Activated naive CD4-positive, alpha-beta T cell treated with anti-CD3 and anti-CD28 coated beads for 36 hours (primary cell): ENCODE data around the gene SRRD. TPM values are rescaled to one million over a fixed set of nuclear protein-coding genes. Genes with fewer than 3 reads are reported as not detected.
A peak's percentile ranks its signal among the peaks of the same experiment; 100 is the strongest.
"Not testable (repeated sequence)": the region's sequence is repeated elsewhere in the genome, so short reads cannot be mapped to it uniquely, and the experiment has no call there.

Source experiments
- CTCF ChIA-PET: fragments of 350-600 bp; sonication (Branson Sonifier 250); formaldehyde crosslinking; loops from one replicate; lab custom pipeline; 2021; ENCODE audit warnings: antibody characterized with exemption; lab: Charles Lee
- DNase-seq: peaks from one replicate; pipeline ENCODE4 v3.0.0-alpha.2; 2020
- H3K27ac Mint-ChIP-seq: one replicate; pipeline ENCODE4 v1.8.0; 2021; ENCODE audit warnings: mild to moderate bottlenecking, mixed read lengths
- H3K27me3 Mint-ChIP-seq: one replicate; pipeline ENCODE4 v1.8.0; 2021; ENCODE audit warnings: low read depth, mixed read lengths
- H3K36me3 Mint-ChIP-seq: one replicate; pipeline ENCODE4 v1.8.0; 2021; ENCODE audit warnings: low read depth, mixed read lengths
- H3K4me1 Mint-ChIP-seq: one replicate; pipeline ENCODE4 v1.8.0; 2021; ENCODE audit warnings: low read depth, mixed read lengths
- H3K4me3 Mint-ChIP-seq: one replicate; pipeline ENCODE4 v1.8.0; 2021; ENCODE audit warnings: mild to moderate bottlenecking, moderate library complexity, mixed read lengths
- H3K9me3 Mint-ChIP-seq: one replicate; pipeline ENCODE4 v1.8.0; 2021; ENCODE audit warnings: mixed read lengths
- intact Hi-C: fragments of 100-400 bp; cut with micrococcal nuclease; formaldehyde crosslinking; loops from one replicate; pipeline ENCODE4 v1.15.1; 2023
- total RNA-seq, 2 experiments: library from RNA; stranded (reverse); gene quantifications; one replicate each; pipeline ENCODE4 v1.2.3, GENCODE V29; 2021

The SRRD gene
- 10 to 100 TPM; 20.8 to 21.6 TPM for total RNA-seq

DNA sequence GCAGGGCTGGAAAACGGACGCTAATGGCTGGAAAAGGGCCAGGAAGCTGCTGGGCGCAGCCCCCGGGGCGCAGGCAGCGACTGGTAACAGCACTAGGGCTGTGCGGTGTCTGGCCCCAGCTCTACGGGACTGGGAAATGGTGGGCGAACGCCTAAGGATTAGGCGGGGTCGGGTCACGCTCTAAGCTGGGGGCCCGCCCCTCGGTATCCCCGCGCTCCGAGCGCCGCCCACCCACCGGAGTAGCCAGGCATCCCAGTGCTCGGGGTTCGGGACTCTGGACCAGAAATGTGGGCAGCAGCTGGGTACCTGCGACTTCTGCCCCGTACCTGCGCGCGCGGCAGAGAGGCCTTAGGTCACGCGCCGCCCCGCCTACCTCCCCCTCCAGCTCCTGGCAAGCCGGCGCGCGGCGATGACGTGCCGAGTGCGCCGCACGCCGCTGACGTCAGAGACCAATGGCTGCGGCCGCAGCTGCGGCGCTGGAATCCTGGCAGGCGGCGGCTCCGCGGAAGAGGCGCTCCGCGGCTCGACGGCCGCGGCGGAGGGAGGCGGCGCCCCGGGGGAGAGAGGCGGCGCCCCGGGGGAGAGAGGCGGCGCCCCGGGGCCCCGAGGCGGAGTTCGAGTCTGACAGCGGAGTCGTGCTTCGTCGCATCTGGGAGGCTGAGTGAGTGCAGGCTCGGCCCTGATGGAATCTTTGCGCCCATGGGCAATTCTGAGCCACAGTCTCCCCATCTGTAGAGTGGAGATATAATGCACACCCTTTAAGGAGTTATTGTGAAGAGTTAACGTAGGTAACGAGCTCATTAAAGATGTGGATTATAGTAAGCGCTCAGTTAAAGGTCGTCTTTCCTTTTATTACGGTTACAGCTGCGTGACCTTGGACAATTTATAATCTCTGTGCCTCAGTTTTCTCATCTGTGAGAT, at the start of gene SRRD, which contains the start of gene HPS4:
Gene SRRD (plus strand): TSS at position 439 of the 921 bp plus-strand sequence. CDS start 14 bp downstream, at position 453.
Gene HPS4 (minus strand): TSS at position 345 of the 921 bp plus-strand sequence. CDS start 2,021 bp downstream, outside the sequence.
- Mint-ChIP-seq H3K9me3 (no peaks in the 10 kb centered on the region), H3K27ac (peak within 1 kb of the TSS; percentile 84)
- intact Hi-C loops: loop anchor here (1.0 to 5.0 kb wide), 4 partner anchors 29 to 107 kb away; partner anchors contain the start of genes TFIP11 and TPST2

DNA sequence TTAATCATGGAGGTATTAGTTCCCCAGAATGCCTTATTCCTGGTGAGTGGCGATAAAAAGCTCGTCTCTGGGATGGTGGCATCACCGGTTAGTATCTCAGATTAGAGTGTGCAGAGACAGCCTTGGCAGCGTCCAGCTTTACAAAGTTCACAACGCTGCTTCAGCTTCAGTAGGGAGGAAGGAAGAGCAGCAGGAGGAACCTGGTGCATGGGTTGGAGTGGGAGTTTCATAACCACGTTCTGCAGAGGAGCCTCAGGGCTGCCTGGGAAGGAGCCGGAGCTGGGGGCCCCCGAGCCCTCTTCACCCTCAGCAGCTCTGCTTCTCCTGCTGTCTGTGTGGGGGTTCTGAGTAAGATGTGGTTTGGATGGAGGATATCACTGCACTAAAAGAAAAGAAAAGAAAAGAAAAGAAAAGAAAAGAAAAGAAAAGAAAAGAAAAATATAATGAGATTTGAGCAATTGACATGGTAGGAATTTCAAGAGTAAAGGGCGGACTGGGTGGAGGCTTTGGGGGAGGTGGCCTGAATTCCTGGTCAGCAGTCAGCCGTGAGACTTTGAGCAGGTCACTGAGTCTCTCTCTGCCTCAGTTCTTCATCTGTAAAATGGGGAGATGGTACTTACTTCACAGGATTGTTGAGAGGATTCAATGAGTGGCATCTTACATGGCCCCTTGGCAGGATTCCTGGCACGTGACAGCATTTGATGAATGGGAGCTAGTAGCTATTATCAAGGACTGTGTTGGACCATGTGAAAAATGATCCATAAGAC, 48.2 kb upstream of the SRRD start:
- Mint-ChIP-seq H3K27ac (no peak overlapping the region), H3K27me3 (no peaks in the 10 kb centered on the region), H3K36me3 (peaks cover 19% of the 10 kb centered on the region), H3K4me3 (no peak overlapping the region), H3K4me1 (peaks cover 49% of the 10 kb centered on the region), H3K9me3 (no peaks in the 10 kb centered on the region)
- intact Hi-C loops: no loop called here
- no peak for DNase-seq
- CTCF ChIA-PET: interaction anchor here (2.6 kb wide), 1 partner anchor 26 kb away, joined by 8 read pairs; no protein-coding TSS in a partner anchor

More for the DNA sequence above, at the start of gene SRRD, which contains the start of gene HPS4:
- CTCF ChIA-PET: interaction anchor here (0.5 to 1.7 kb wide), 11 partner anchors 20 to 195 kb away, joined by 3 to 7 read pairs (median 3); no protein-coding TSS in a partner anchor
- Mint-ChIP-seq H3K4me3 (peak within 1 kb of the TSS; percentile 82), H3K27me3 (no peaks in the 10 kb centered on the region), H3K36me3 (peaks cover 17% of the 10 kb centered on the region), H3K4me1 (peaks cover 59% of the 10 kb centered on the region)
- peak; percentile 90 for DNase-seq

GRCh38 chr22:26436903-26437515, 46.7 kb upstream of the SRRD start:
- H3K4me1 Mint-ChIP-seq: peaks cover 34% of the 10 kb centered on the region
- peaks cover 19% of the 10 kb centered on the region for H3K36me3 Mint-ChIP-seq
- H3K27ac Mint-ChIP-seq: no peak overlapping the region
- H3K27me3 Mint-ChIP-seq: no peaks in the 10 kb centered on the region
- no peak for DNase-seq
- CTCF ChIA-PET: interaction anchor here (0.5 to 1.9 kb wide), 2 partner anchors 24 to 207 kb away, joined by 7 to 11 read pairs; no protein-coding TSS in a partner anchor
- H3K9me3 Mint-ChIP-seq: no peaks in the 10 kb centered on the region
- H3K4me3 Mint-ChIP-seq: no peak overlapping the region
- intact Hi-C loops: no loop called here

GRCh38 chr22:26437694-26438392, 45.8 kb upstream of the SRRD start:
- H3K4me3 Mint-ChIP-seq: no peak overlapping the region
- CTCF ChIA-PET: interaction anchor here (0.9 to 1.9 kb wide), 2 partner anchors 23 to 72 kb away, joined by 4 to 11 read pairs; no protein-coding TSS in a partner anchor
- no peaks in the 10 kb centered on the region for H3K27me3 Mint-ChIP-seq
- H3K27ac Mint-ChIP-seq: no peak overlapping the region
- H3K4me1 Mint-ChIP-seq: peaks cover 26% of the 10 kb centered on the region
- intact Hi-C loops: no loop called here
- DNase-seq: no peak
- no peaks in the 10 kb centered on the region for H3K9me3 Mint-ChIP-seq
- H3K36me3 Mint-ChIP-seq: peaks cover 17% of the 10 kb centered on the region

GRCh38 chr22:26438776-26439175, 44.9 kb upstream of the SRRD start:
- H3K27ac Mint-ChIP-seq, CTCF ChIA-PET, H3K9me3 Mint-ChIP-seq, DNase-seq, intact Hi-C loops, H3K27me3 Mint-ChIP-seq, H3K4me3 Mint-ChIP-seq: not testable (repeated sequence)
- Mint-ChIP-seq H3K36me3 (peaks cover 14% of the 10 kb centered on the region), H3K4me1 (peaks cover 24% of the 10 kb centered on the region)

DNA sequence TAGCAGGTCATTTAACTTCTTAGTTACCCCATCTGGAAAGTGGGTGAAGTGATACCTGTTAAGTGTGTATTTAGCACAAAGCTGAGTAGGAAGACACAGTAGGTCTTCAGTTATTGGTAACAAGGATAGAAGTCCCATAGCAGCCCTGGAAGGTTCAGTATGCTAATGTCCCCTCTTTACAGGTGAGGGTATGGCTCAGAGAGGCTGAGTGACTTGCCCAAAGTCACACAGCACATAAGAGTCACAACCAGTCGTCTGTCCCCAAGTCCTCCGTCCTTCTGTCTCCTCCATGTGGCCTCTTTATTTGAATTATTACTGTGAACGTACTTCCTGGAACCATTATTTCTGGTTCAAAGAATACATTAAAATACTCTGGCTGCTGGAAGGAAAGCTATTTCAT, 44.1 kb upstream of the SRRD start:
- CTCF ChIA-PET: no interaction called here
- Mint-ChIP-seq H3K27me3 (no peaks in the 10 kb centered on the region), H3K9me3 (no peaks in the 10 kb centered on the region), H3K4me1 (peaks cover 24% of the 10 kb centered on the region), H3K4me3 (no peak overlapping the region), H3K36me3 (peaks cover 7% of the 10 kb centered on the region), H3K27ac (no peak overlapping the region)
- intact Hi-C loops: no loop called here
- DNase-seq: no peak

GRCh38 chr22:26442086-26442756, 41.5 kb upstream of the SRRD start:
- H3K9me3 Mint-ChIP-seq: no peaks in the 10 kb centered on the region
- CTCF ChIA-PET: interaction anchor here (0.6 to 0.7 kb wide), 2 partner anchors 68 to 1148 kb away, joined by 4 to 7 read pairs; no protein-coding TSS in a partner anchor
- no peaks in the 10 kb centered on the region for H3K27me3 Mint-ChIP-seq
- H3K36me3 Mint-ChIP-seq: peaks cover 2% of the 10 kb centered on the region
- intact Hi-C loops: no loop called here
- no peak overlapping the region for H3K27ac Mint-ChIP-seq
- no peak overlapping the region for H3K4me3 Mint-ChIP-seq
- DNase-seq: no peak
- peaks cover 4% of the 10 kb centered on the region for H3K4me1 Mint-ChIP-seq

- intact Hi-C loops: no loop called here
- DNase-seq: no peak
- Mint-ChIP-seq H3K27ac (no peak overlapping the region), H3K27me3 (no peaks in the 10 kb centered on the region), H3K36me3 (no peaks in the 10 kb centered on the region), H3K9me3 (no peaks in the 10 kb centered on the region), H3K4me3 (no peak overlapping the region), H3K4me1 (no peaks in the 10 kb centered on the region)
- CTCF ChIA-PET: interaction anchor here (0.7 kb wide), 1 partner anchor 77 kb away, joined by 5 read pairs; no protein-coding TSS in a partner anchor
Measured at GRCh38 chr22:26443901-26444690, 39.6 kb upstream of the SRRD start.

DNA sequence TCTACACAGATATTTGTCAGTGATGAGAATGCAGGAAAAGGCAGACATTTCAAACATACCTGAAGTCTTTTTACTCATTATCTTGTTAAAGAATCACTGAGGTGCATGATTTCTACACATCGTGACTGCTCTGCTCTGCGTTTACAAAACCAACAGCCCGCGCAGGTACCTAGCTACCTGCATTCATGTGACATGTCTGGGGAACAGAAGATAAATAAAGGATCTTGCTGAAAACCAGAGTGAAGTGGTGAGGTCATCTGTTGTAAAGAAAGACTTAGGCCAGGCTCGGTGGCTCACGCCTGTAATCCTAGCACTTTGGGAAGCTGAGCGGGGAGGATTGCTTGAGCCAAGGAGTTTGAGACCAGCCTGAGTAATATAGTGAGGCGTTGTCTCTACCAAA, 38.9 kb upstream of the SRRD start:
- H3K27me3 Mint-ChIP-seq: no peaks in the 10 kb centered on the region
- H3K4me1 Mint-ChIP-seq: no peaks in the 10 kb centered on the region
- H3K4me3 Mint-ChIP-seq: no peak overlapping the region
- H3K9me3 Mint-ChIP-seq: no peaks in the 10 kb centered on the region
- CTCF ChIA-PET: no interaction called here
- no peak for DNase-seq
- no peaks in the 10 kb centered on the region for H3K36me3 Mint-ChIP-seq
- intact Hi-C loops: no loop called here
- H3K27ac Mint-ChIP-seq: no peak overlapping the region

GRCh38 chr22:26445577-26446275, 38.0 kb upstream of the SRRD start:
- CTCF ChIA-PET: interaction anchor here (0.8 kb wide), 1 partner anchor 16 kb away, joined by 3 read pairs; no protein-coding TSS in a partner anchor
- Mint-ChIP-seq H3K36me3 (no peaks in the 10 kb centered on the region), H3K4me1 (no peaks in the 10 kb centered on the region), H3K27me3 (no peaks in the 10 kb centered on the region), H3K27ac (no peak overlapping the region), H3K9me3 (no peaks in the 10 kb centered on the region), H3K4me3 (no peak overlapping the region)
- intact Hi-C loops: no loop called here
- DNase-seq: no peak
